HG02943 (cell line): ENCODE data around the gene KDM4B.

Experiments
- ATAC-seq: cut with Tn5 transposase; IDR thresholded peaks from one replicate; pipeline ENCODE4 v1.9.1; 2021; ENCODE audit warnings: mild to moderate bottlenecking, low read depth, moderate library complexity; ENCODE audit not compliant: unreplicated experiment

The KDM4B gene

GRCh38 chr19:5030822-5031221 lies 61.9 kb downstream of the KDM4B start:
- ATAC-seq, result no peak

- no peak for ATAC-seq
These were observed 62.6 kb downstream of the KDM4B start for GRCh38 chr19:5031231-5032100.

DNA sequence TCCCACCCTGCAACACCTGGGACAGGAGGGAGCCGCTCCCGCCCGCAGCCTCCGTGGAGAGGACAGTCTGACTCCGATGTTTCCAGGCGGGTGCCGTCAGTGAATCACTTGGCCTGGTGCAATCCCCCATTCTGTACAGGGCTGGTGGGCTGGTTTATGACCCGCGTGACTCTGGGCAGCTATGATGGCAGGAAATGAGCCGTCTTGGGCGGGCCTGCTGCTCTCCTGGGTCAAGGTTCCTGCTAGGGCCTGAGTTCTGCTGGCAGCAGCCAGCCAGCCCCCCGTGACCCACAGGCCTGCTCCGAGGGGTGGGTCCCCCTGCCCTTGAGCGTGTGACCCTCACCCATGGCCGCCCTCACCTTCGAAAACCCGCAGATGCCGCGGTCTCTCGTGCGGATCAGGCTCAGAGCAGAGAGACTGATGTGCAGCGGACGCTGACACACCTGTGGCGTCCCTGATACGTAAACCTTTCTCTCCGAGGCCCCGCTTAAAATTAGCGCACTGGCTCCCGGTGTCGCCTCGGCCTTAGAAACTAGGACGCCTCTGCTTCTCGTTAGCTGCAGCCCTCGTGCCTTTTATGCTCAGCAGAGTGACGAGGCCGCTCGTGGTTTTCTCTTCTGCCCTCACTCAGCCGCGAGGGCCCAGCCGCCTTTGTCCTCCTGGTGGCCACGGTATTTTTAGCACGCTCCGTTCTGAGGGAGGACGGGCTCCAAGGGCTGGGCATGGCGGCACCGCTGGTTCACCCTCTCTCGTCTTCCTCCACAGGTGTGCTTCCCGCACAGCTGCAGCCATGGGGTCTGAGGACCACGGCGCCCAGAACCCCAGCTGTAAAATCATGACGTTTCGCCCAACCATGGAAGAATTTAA lies 63.4 kb downstream of the KDM4B start:
- no peak for ATAC-seq

DNA sequence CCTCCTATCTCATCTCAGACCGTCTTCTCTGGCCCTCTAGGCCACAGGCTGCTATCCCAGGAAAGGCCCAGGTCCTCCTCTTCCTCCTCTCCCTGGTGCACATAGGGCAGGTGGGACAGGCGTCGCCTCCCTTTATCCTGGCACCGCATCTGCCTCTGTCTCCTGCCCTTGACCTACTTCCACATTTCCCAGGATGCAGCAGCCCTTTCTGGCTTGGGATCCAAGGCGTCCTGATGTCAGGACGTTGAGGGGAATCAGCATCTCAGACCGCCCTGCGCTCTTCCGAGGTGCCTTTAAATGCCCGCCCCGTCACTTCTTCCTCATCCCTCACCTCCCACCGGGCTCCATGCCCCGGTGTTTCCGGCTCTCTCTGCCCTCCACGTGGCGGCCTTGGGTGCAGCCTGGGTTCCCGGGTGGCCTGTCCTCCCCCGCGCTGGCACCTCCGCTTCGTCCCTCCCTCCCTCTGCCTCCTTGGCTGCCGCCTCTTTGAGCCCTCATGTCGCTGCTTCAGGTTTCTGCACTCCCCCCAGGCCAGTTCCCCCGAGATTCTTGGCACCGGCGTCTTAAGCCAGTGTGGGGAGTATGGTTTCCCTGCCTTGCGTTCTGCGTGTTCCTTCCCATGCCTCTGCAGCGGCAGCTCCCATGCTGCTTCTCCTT lies 66.3 kb downstream of the KDM4B start:
- no peak for ATAC-seq

DNA sequence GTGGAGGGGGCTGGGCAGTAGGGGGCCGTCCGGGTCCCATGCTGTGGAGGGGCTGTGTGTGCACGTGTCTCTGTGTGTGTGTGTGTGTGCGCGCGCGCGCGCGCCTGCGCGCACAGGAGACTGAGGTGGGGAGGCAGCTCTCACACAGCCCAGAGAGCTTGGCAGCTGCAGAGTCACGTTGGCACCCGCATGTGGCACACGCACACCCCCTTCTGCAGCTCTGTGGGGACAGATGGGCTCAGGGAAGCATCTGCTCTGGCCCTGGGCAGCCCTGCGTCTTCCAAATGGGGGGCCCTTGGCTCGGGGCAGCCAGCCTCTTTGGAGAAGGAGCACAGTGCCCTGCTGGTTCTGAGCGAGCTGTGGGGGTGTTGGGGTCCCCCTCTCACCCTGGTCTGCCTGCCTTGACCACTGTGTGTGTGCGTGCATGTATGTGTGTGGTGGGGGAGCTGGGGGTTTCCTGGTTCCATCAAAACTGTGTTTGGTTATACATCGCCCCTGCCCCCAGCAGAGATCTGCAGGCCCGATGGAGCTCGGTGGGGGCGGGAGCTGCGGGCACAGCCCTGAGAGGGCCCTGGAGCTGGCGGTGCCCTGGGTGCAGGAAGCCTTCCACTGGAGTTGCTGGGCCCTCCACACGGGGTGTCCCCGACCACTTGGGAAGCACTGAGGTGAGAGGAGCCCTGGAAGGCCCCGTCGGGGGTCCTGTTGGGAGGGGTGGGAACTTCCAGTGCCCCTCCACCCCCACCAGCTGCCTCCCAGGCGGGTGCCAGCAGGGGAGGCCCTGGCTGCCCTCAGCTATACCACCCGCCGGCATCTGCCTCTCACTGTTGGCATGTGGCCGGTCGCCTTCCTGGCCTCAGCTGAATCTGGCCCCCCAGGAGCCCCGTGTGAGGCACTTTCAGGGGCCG lies 67.1 kb downstream of the KDM4B start:
- ATAC-seq, result no peak

DNA sequence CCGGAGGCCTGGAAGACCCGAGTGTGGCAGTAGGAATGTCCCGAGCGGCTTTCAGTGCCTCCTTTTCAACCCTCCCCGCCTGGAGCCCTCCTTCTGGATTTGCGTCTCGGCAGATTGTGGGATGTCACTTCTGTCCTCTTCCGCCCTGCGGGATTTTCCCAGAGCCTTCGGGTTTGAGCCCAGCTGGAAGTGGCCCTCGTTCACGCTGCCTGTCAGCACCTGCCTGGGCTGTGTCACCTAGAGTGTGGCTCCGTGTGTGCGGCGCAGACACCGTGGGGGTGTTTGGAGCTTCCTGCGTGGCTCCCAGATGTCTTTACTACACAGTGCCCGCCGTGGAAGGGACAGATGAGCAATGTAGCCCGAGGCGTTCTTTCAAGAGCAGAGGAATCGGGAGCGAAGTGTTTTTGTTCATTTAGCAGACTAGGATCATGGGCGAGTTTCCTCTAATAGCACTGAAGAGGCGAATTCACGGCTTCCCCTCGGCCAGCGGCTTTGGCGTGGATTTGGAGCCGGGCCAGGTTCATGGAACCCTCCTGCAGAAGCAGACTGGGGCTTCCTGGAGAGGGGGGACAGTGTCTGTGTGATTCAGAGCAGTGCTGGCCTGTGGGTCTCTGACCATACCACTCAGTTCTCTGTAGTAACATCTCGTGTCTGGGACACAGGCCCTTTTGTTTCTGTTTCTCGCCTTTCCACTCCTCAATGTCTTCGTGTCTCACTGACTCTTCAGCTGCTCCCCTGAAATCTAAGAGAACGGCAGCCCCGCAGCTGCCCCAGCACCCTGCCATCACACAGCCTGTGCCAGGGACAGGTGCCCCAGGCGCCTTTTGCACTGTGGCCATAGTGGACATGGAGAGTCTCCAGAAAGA lies 68.0 kb downstream of the KDM4B start:
- no peak for ATAC-seq

DNA sequence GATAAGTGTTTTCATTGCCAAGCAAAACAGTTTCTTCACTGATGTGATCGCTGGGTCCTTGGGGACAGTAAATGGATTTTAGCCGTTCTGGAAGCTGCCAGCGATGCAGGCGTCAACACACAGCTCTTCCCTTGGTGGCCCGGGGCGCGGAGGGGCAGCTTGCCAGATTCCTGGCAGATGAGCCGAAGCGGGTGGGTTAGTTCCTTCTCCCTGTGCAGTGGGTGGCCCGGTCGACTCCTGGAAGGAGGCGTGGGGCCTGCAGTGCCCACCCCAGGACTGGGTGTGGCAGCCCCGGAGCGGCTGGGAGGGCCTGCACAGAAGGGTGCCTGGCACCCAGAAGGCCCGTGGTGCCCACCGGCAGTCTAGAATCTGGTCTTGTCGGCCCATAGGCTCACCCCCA lies 69.0 kb downstream of the KDM4B start:
- ATAC-seq, result no peak

GRCh38 chr19:5038631-5039271 lies 69.8 kb downstream of the KDM4B start:
- ATAC-seq, result no peak

GRCh38 chr19:5039642-5040543 lies 71.0 kb downstream of the KDM4B start:
- no peak for ATAC-seq

- no peak for ATAC-seq
These were observed 71.7 kb downstream of the KDM4B start for GRCh38 chr19:5040544-5041167.

DNA sequence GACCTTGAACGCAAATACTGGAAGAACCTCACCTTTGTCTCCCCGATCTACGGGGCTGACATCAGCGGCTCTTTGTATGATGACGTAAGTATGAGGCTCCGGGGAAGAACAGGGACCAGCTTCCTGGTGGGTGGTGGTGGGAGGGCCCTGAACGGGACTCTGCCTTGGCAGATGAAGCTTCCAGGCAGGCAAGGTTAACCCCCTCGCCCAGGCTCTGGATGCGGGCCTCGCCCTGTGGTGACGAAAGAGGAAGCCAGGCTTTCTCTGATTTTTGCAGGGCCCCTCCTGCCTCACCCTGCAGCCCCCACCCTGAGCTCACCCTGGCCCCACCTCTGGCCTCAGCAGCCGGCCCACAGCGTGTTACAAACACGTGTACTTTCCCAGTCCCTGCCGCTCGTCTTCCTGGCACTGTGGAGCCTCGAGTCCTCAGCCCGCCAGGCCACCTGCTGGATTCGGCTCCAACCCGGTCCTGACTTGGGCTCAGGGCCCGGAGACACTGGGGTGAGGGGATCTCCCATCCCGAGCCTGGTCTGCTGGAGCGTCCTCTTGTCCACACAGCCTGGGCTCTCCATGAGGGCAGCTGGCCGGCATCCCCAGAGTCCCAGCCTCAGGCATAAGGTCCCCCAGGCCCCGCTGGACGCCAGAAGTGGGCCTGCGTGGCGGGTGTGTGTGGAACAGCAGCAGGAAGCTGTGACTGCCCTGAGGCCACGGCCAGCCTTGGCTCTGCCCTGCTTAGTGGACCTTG lies 72.4 kb downstream of the KDM4B start:
- no peak for ATAC-seq

DNA sequence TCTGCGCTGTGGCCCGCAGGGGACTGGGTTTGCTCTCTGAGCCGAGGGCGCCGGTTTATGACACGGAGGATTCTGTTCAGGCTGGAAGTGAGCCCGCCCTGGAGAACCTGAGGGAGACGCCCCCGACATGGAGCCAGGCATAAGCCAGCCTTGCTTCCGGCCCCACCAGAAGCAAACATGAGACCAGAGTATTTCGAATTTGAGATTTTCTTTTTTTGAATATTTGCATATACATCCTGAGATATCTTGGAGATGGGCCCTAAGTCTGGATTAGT lies 72.9 kb downstream of the KDM4B start:
- no peak for ATAC-seq

DNA sequence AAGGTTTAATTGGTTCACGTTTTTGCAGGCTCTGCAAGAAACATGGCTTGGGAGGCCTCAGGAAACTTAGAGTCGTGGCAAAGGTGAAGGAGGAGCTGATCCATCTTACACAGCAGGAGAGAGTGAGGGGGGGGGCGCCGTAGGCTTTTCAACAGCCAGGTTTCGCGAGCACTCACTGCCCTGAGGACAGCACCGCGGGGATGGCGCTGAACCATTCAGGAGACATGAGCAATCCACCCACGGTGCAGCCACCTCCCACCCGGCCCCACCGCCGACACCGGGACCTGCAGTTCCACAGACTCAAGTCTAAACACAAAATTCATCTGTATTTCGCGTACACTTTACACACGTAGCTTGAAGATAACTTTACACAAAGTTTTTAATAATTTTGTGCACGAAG lies 73.6 kb downstream of the KDM4B start:
- no peak for ATAC-seq

GRCh38 chr19:5045029-5045428 lies 76.1 kb downstream of the KDM4B start:
- no peak for ATAC-seq

DNA sequence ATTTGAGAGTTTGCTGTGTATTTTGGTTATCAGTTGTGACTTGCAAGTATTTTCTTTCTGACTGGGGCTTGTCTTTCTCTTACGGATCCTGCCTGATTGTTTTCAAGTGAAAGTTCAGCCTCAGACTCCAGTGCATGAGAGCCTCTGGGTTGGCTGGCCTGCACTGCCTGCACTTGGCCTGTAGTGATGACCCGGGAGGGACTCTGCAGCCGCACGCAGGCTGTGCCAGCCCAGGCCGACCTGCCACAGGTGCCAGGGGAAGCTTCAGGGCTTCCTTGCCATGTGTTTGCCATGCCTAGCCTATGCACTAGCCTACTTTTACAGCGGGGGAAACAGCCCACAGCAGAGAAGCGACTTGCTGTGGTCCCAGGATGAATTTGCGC lies 77.0 kb downstream of the KDM4B start:
- no peak for ATAC-seq

DNA sequence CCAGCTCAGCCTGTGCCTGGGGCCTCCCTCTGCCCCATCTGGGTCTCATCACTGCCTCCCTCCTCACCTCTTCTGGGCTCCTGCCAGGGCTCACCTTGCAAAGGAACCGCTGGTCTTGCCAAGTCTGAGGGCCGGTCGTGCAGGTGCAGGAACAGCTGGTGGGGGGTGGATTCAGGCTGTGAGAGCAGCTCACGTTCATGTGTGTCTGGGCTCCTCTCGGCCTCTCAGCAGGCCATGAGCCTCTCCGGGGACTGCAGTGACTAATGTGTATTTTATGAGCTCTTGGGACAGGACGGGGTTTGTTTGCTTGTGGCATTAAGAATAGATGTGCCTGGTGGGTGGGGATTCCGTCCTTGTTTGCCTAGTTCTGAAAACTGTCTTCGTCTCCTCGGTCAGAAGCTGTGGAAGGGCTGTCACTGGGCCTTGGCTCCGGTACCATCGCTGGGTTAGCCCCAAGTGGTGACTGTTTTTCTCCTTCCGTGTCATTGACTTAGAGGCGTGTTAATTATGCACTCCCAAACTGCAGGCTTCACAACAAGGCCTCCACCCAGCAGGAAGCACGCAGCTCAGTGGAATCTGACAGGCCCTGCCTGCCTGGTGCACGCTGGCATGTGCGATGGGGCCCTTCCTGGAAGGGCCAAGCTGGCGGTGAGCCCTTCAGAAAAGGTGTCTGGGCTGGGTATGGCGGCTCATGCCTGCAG lies 77.6 kb downstream of the KDM4B start:
- ATAC-seq, result no peak
